HG03378 (cell line): ENCODE measurements around the gene TMTC1.

ENCODE experiments used
- ATAC-seq: cut with Tn5 transposase; IDR thresholded peaks from one replicate; pipeline ENCODE4 v1.9.1; 2021; ENCODE audit warnings: mild to moderate bottlenecking, moderate library complexity; ENCODE audit not compliant: unreplicated experiment

The TMTC1 gene

DNA sequence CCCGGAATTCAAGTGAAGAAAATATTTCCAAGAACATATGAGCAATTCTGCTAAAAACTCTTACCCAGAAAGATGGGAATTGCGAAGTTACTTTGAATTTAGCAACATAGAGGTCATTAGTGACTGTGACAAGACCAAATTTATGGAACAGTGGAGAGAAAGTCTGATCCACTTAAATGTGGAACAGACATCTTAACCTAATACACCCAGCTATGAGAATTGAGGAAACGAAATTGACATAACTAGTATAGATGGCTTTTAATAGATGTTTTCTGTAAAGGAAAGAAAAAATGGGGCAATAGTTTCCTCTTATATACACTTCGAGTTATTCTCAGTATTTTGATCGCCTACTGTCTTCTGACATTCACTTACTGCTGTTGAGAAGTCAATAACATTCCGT, 290.9 kb downstream of the TMTC1 start:
- ATAC-seq: no peak

DNA sequence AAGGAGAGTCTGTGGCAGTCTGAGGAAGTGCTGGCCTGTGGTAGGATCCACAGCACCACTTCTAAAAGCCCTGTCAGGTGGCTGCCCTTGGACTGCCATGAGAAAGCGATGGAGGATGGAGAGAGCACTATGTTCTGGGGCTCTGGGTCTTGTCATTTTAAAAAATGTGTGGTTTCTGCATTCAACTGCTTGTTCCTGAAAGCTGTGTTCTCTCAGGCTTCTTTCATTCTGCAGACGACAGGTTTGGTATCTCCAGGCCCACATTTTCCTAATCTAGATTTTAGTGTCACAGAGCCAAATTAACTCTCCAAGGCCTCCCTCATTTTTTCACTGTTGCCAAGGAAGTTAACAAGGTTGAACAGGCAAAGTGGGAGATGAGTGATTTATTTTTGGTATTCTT, 296.8 kb downstream of the TMTC1 start:
- ATAC-seq: no peak

DNA sequence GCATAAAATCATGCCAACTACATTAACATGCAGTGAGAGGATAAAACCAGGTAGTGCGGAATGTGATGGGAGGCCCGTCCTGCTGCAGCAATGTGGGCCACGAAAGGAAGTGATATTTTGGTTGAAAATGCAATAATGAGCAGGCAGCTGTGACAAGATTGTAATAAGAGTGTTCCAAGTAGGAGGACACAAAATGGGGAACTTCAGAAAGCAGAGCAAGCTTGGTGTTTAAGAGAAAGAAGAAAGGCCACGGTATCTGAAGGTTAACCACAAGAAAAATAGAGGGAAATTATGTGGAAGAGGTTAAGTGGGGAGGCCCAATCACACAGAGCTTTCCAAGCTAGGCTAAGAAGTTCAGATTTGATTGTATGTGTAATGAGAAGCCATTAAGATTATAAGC, 320.5 kb downstream of the TMTC1 start:
- no peak for ATAC-seq

DNA sequence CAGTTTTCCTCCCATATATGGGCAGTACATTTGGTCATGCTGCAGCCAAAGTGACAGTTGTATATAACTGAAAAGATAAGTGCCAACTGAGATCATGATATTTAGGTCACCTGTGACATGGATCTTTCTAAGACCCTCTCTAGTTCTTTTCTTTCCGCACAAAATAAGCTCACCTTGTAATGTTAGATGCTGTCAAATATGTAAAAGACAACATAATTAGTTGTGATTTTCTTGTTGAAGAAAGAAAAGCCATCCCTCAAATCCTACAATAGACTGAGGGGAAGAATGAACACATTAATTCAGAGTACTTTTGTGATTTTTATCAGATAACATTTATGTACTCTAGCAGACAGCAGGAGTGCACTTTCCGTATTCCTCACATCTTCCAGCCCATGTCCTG, 323.7 kb downstream of the TMTC1 start:
- no peak for ATAC-seq

DNA sequence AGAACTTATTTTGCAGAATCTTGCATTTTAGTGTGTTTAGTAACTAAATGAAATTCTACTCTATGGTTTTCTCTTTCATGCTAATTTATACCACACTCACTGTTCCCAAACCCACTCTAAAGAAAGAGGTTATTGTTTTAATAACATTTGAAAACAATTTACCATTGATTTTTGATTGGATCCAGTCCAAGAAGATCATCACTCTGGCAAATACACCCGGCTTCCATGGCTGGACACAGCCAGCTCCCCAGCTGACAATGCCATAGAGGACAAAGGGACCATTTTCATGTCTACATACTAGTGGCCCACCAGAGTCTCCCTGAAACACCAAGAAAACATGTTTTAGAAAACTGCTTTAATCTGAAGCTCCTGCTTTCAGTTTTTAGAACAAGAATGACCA, 328.7 kb downstream of the TMTC1 start:
- ATAC-seq: no peak

DNA sequence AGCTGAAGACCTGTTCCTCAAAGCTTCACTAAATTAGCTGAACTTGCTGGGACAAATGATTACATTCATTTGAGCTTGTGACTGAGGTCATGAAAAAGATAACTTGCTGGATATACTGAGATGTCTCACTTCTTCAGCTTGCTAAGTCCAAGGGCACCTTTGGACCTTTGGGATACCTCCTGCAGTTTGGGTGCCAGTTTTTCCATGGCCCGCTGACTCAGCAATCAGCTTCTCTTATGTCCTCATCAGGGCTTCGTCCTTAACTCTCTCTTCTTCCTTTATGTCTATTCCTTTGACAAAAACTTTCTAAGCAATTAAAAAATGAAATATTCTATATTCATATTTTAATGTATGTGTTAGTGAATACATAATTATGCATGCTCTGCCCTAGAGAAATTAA, 331.9 kb downstream of the TMTC1 start:
- no peak for ATAC-seq
